ENCODE results near the gene MYPOP. TPM values are rescaled to one million over a fixed set of nuclear protein-coding genes. Genes with fewer than 3 reads are reported as not detected.
A peak's percentile ranks its signal among the peaks of the same experiment; 100 is the strongest.

MYPOP gene
- total and polyA plus RNA-seq, 9 of the 15 experiments (the other 6 are each of a cell fraction or from before 2014, with no cell fraction given), result 0.32 to 7.6 (median 1.6) TPM

GRCh38 chr19:45886427-45887199, 15.8 kb downstream of the MYPOP start (continued):
- TF ChIP-seq ATF6 (CRISPR knock-in tag; IDR thresholded peaks at IDR 0.05), result no peak
- TF ChIP-seq ZNF140 (CRISPR knock-in tag; IDR thresholded peaks at IDR 0.05), result no peak
- TF ChIP-seq ZBTB49 (CRISPR knock-in tag; IDR thresholded peaks at IDR 0.05; ENCODE audit: borderline replicate concordance), result no peak
- peak; percentile 51; the same call in 1 of the 2 replicates for TF ChIP-seq CXXC5 (CRISPR knock-in tag; IDR thresholded peaks at IDR 0.05)
- peak; percentile 96 for TF ChIP-seq PRDM10 (IDR thresholded peaks at IDR 0.05; ENCODE audit: partially characterized antibody)
- TF ChIP-seq ETS1 (conservative IDR thresholded peaks at IDR 0.05; ENCODE audit: control insufficient read depth, low read depth, low read length), result peak; percentile 41; the same call in 1 of the 2 replicates
- TF ChIP-seq SRF (CRISPR knock-in tag; IDR thresholded peaks at IDR 0.05), result no peak
- no peak for TF ChIP-seq UBTF (IDR thresholded peaks at IDR 0.05; ENCODE audit: borderline replicate concordance in 1 of 2, low read depth in 2 of 2, low read length in 2 of 2)
- TF ChIP-seq ELK3 (CRISPR knock-in tag; IDR thresholded peaks at IDR 0.05), result no peak
- no peak for TF ChIP-seq E2F3 (CRISPR knock-in tag; IDR thresholded peaks at IDR 0.05)
